ENCODE data around the gene CASQ2.

CASQ2 gene

DNA sequence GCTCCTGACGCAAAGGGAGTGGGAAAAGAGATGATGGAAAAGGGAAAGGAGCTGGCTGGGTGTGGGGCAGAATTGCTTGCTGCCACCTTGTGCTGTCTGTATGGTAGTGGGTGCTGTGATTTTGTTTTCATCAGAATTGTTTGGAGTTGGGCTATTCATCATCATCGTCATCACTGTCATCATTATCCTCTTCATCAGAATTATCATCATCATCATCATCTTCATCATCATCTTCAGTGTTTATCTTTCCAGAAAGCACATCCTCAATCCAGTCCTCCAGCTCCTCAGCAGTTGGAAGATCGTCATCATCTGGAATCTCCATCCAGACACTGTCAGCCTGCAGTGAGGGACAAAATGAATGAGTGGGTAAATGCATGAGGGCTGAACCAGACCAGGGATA lies 67.4 kb downstream of the CASQ2 start:
- Mint-ChIP-seq H3K27ac (no peak overlapping the region), H3K4me1 (no peaks in the 10 kb centered on the region), H3K27me3 (peaks cover 2% of the 10 kb centered on the region), H3K9me3 (no peaks in the 10 kb centered on the region), H3K4me3 (no peak overlapping the region), H3K36me3 (no peaks in the 10 kb centered on the region)

DNA sequence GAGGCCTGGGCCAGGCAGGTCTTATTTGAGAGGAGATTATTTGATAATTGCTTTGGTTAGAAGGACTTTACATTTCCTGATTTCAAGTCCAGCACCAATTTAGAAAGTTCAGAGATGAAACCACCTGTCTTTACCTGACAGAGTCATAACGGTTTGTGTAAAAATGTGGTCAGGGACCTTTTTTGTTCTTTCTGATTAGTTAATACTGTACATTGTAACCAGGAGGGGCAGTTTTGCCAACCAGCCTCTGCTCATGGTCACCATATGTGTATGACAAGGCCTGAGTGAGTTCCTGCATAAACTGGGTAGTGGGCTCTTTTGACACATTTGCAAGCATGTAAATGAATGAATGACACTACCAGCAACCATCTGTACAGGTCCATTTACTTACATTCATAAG lies 70.9 kb downstream of the CASQ2 start:
- H3K36me3 Mint-ChIP-seq: no peaks in the 10 kb centered on the region
- no peak overlapping the region for H3K27ac Mint-ChIP-seq
- no peaks in the 10 kb centered on the region for H3K9me3 Mint-ChIP-seq
- peaks cover 4% of the 10 kb centered on the region for H3K27me3 Mint-ChIP-seq
- H3K4me1 Mint-ChIP-seq: no peaks in the 10 kb centered on the region
- H3K4me3 Mint-ChIP-seq: no peak overlapping the region

DNA sequence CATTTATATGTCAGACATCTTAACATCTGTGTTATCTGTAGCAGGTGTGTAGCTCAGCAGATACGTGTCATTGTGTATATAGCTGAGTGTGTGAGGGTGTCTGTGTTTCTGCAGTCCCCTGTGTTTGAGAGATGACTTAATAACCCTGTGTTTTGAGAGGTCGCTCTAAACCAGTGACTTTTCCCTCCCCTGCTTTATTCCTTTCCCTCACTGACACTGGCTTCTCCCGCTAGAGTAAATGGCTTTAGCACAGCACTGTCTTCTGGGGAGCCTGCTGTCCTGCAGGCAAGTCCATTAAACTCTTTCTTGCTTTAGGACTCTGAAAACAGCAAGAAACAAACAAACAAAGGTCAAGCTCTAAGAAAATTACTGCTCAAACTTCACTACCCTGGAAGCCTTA lies 73.7 kb downstream of the CASQ2 start:
- no peaks in the 10 kb centered on the region for H3K4me1 Mint-ChIP-seq
- H3K4me3 Mint-ChIP-seq: no peak overlapping the region

GRCh38 chr1:115692224-115692623 lies 76.3 kb downstream of the CASQ2 start:
- Mint-ChIP-seq H3K4me3 (no peak overlapping the region), H3K9me3 (no peaks in the 10 kb centered on the region), H3K36me3 (no peaks in the 10 kb centered on the region), H3K27me3 (peaks cover 2% of the 10 kb centered on the region), H3K4me1 (no peaks in the 10 kb centered on the region), H3K27ac (no peak overlapping the region)

More for the DNA sequence above, 73.7 kb downstream of the CASQ2 start:
- no peaks in the 10 kb centered on the region for H3K36me3 Mint-ChIP-seq
- H3K27me3 Mint-ChIP-seq: peaks cover 4% of the 10 kb centered on the region
- H3K9me3 Mint-ChIP-seq: no peaks in the 10 kb centered on the region
- no peak overlapping the region for H3K27ac Mint-ChIP-seq

DNA sequence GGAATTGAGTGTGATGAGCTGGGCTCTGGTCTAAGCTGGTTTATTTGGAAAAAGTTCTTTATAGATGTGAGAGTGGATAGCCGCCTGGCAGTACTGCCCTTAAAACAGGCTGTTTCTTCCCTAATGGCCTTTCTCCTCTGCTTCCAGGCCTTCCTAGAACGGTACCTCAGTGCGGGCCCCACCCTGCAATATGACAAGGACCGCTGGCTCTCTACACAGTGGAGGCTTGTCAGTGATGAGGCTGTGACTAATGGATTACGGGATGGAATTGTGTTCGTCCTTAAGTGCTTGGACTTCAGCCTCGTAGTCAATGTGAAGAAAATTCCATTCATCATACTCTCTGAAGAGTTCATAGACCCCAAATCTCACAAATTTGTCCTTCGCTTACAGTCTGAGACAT lies 77.5 kb downstream of the CASQ2 start:
- Mint-ChIP-seq H3K27me3 (peaks cover 2% of the 10 kb centered on the region), H3K4me3 (no peak overlapping the region), H3K27ac (no peak overlapping the region)

GRCh38 chr1:115687744-115688143 lies 80.8 kb downstream of the CASQ2 start:
- H3K27me3 Mint-ChIP-seq: no peaks in the 10 kb centered on the region
- H3K4me3 Mint-ChIP-seq: no peak overlapping the region
- no peaks in the 10 kb centered on the region for H3K36me3 Mint-ChIP-seq
- H3K27ac Mint-ChIP-seq: no peak overlapping the region
- H3K4me1 Mint-ChIP-seq: no peaks in the 10 kb centered on the region
- no peaks in the 10 kb centered on the region for H3K9me3 Mint-ChIP-seq

More for the DNA sequence above, 77.5 kb downstream of the CASQ2 start:
- H3K9me3 Mint-ChIP-seq: no peaks in the 10 kb centered on the region
- no peaks in the 10 kb centered on the region for H3K36me3 Mint-ChIP-seq
- no peaks in the 10 kb centered on the region for H3K4me1 Mint-ChIP-seq

GRCh38 chr1:115685029-115685705 lies 83.3 kb downstream of the CASQ2 start:
- Mint-ChIP-seq H3K27ac (no peak overlapping the region), H3K36me3 (no peaks in the 10 kb centered on the region), H3K27me3 (no peaks in the 10 kb centered on the region), H3K9me3 (no peaks in the 10 kb centered on the region), H3K4me3 (no peak overlapping the region), H3K4me1 (no peaks in the 10 kb centered on the region)

DNA sequence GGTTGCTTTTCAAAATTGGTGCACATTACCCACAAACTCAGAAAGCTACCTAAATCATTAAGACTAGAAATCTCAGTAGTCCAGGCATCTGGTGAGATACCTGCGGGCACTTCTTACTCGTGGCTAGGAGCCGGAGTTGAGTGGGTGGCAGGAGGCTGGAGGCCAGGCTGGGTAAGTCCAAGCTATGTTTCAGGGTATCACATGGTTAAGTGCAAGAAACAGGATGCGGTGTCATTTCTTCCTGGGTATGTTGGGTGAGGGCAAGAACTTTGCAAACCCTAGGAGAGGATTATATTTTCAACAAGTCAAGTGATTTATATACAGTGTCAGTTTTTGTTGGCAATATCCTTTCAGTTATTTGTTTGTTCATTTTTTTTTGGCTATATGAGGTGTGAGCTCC lies 85.7 kb downstream of the CASQ2 start:
- H3K4me1 Mint-ChIP-seq: no peaks in the 10 kb centered on the region
- no peaks in the 10 kb centered on the region for H3K27me3 Mint-ChIP-seq
- no peaks in the 10 kb centered on the region for H3K36me3 Mint-ChIP-seq
- H3K4me3 Mint-ChIP-seq: no peak overlapping the region
- no peaks in the 10 kb centered on the region for H3K9me3 Mint-ChIP-seq
- no peak overlapping the region for H3K27ac Mint-ChIP-seq

GRCh38 chr1:115680730-115681111 lies 87.8 kb downstream of the CASQ2 start:
- H3K36me3 Mint-ChIP-seq: no peaks in the 10 kb centered on the region
- no peaks in the 10 kb centered on the region for H3K4me1 Mint-ChIP-seq
- H3K27me3 Mint-ChIP-seq: no peaks in the 10 kb centered on the region
- H3K4me3 Mint-ChIP-seq: no peak overlapping the region
- H3K9me3 Mint-ChIP-seq: no peaks in the 10 kb centered on the region
- no peak overlapping the region for H3K27ac Mint-ChIP-seq

GRCh38 chr1:115679141-115679611 lies 89.3 kb downstream of the CASQ2 start:
- Mint-ChIP-seq H3K4me1 (no peaks in the 10 kb centered on the region), H3K27me3 (no peaks in the 10 kb centered on the region), H3K4me3 (no peak overlapping the region), H3K9me3 (no peaks in the 10 kb centered on the region), H3K36me3 (no peaks in the 10 kb centered on the region), H3K27ac (no peak overlapping the region)

DNA sequence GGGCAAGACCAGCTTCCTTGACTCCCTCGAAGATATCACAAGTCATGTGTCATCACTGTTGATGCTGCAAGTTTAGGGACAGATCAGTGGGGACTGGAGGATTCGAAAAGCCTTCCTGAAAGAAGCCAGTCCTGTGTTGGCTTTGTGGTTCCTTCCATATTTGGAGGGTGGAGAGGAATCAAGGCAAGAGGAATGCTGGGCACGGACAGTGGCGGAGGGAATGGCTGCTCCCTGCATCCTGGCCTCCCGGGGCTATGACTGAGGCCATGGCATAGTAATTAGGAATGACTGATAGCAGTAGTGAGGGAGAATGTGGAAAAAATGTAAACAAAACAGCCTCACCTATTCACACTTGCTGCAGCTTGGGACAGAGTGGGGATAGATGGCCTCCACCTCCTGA lies 90.4 kb downstream of the CASQ2 start:
- Mint-ChIP-seq H3K4me3 (no peak overlapping the region), H3K36me3 (no peaks in the 10 kb centered on the region), H3K4me1 (no peaks in the 10 kb centered on the region), H3K27ac (no peak overlapping the region), H3K9me3 (no peaks in the 10 kb centered on the region), H3K27me3 (peaks cover under 1% of the 10 kb centered on the region)

- Mint-ChIP-seq H3K27me3 (peaks cover 2% of the 10 kb centered on the region), H3K4me3 (no peak overlapping the region), H3K4me1 (no peaks in the 10 kb centered on the region), H3K27ac (no peak overlapping the region), H3K9me3 (no peaks in the 10 kb centered on the region), H3K36me3 (no peaks in the 10 kb centered on the region)
These were observed 90.9 kb downstream of the CASQ2 start for GRCh38 chr1:115677565-115677964.

DNA sequence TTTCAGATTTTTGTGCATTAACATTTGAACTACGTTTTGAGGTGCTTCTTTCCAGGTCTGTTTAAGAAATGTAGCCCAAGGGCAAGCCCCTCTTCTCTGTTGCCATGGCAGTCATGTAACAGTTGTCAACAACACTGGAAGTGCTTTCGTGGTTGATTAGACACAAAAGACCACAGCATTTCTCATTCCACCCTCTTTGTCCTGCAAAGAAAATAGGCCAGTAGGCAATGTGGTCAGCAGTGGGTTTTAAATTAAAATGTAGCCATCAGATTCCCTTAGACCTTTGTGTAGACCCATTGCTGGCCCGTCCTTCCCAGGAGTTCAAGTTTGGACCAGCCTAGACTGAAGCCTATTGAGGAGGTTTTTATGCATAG lies 91.3 kb downstream of the CASQ2 start:
- Mint-ChIP-seq H3K27me3 (peaks cover 2% of the 10 kb centered on the region), H3K9me3 (no peaks in the 10 kb centered on the region), H3K4me1 (no peaks in the 10 kb centered on the region), H3K36me3 (no peaks in the 10 kb centered on the region), H3K27ac (no peak overlapping the region), H3K4me3 (no peak overlapping the region)

DNA sequence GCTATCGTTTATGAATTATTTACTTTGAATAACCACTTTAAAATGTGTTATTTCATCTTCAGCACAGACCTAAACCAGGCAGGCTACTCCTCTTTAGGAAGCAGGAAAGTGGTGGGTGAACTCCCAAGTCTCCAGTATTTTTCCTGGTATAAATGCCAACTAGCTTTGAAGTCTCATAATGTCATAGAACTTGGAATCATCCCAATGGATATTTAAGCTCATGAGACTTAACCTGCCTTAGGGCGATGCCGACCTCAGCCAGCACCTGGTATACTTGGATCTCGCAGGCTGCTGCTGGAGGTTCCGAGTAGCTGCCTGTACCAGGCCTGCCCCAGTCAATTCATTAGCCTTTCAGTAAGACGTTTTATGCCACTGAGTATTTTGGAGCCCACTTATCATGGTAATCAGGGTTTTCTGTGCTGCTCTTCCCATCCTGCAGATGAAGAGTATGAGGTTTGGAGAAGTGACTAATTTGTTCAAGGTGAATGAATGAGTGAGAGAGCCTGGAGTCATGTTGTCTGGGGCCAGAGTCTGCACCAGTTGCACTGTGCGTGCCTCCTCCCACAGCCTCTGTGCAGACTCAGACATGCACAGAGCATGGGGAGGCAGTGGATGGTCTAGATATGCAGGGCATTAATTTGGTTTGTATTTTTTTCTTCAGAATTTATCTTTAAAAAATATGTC lies 91.9 kb downstream of the CASQ2 start:
- Mint-ChIP-seq H3K4me1 (no peaks in the 10 kb centered on the region), H3K27me3 (peaks cover 2% of the 10 kb centered on the region), H3K27ac (no peak overlapping the region), H3K4me3 (no peak overlapping the region), H3K9me3 (no peaks in the 10 kb centered on the region), H3K36me3 (no peaks in the 10 kb centered on the region)

DNA sequence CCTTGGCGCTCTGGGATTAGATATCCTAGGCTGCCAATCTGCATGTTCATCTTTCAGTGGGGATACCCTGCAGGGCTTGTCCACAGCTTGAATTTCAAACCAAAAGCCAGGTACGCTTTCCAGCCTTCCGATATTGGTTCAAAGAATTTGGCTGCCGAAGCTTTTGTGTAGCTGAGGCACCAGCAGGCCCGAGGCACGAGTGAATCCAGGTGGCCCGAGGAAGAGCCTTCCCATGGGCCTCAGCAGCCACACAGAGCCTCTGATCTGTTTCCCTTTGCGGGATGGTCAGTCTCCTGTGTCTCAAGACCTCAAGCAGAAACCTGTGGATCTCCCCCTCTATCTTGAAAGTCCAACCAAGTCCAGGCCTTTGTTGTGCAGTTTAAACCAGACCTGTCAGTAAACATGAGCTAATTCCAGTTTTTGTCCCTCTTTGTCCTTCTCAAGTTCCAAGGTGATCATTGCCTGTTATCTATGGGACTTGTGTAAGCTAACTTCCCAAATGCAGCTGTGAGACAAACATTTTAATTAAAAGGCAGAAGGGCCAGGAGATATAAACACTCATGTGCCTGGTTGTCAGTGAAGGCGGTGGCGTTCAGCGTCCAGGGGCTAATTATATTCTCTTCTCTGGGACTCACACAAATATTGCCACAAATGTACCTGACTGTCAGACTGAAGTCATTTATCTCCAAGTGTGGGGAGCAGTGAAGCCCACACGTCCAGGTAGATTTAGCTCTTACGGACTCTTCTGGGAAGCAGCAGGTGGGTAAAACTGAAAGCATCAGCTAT lies 96.1 kb downstream of the CASQ2 start:
- peaks cover 2% of the 10 kb centered on the region for H3K27me3 Mint-ChIP-seq
- H3K36me3 Mint-ChIP-seq: no peaks in the 10 kb centered on the region
- H3K4me3 Mint-ChIP-seq: no peak overlapping the region
- no peaks in the 10 kb centered on the region for H3K4me1 Mint-ChIP-seq
- H3K27ac Mint-ChIP-seq: no peak overlapping the region
- H3K9me3 Mint-ChIP-seq: no peaks in the 10 kb centered on the region
